Testis (tissue), 3 donors: ENCODE data around the gene CDK13. TPM values are rescaled to one million over a fixed set of nuclear protein-coding genes. Genes with fewer than 3 reads are reported as not detected.

ENCODE experiments used
- DNase-seq: peaks from one replicate; pipeline ENCODE4 v3.0.0-alpha.2; 2019
- H3K27ac ChIP-seq, 2 donors: fragments of 200-600 bp; sonication (generic); one replicate each; pipeline ENCODE4 v1.5.1; 2019
- H3K27me3 ChIP-seq: fragments of 200-600 bp; sonication (generic); one replicate; pipeline ENCODE4 v1.5.1; 2019
- H3K36me3 ChIP-seq: fragments of 200-600 bp; sonication (generic); one replicate; pipeline ENCODE4 v1.5.1; 2017; ENCODE audit warnings: low read depth; ENCODE audit errors: missing control alignments
- H3K4me1 ChIP-seq: fragments of 200-600 bp; sonication (generic); one replicate; pipeline ENCODE4 v1.5.1; 2019
- H3K4me3 ChIP-seq, 2 donors: fragments of 200-600 bp; sonication (generic); one replicate each; pipeline ENCODE4 v1.5.1; 2017 to 2019
- H3K9me3 ChIP-seq: fragments of 200-600 bp; sonication (generic); one replicate; pipeline ENCODE4 v1.5.1; 2017
- POLR2A ChIP-seq: fragments of 450-650 bp; IDR thresholded peaks from one replicate; pipeline ENCODE4 v1.6.1; 2017; ENCODE audit warnings: antibody characterized with exemption, mild to moderate bottlenecking, moderate library complexity
- WGBS, 2 donors: methylation state at CpG; one replicate each; pipeline ENCODE4 v1.1.5; 2018; 5-methylcytosine and 5-hydroxymethylcytosine counted together
- intact Hi-C: fragments of 100-400 bp; cut with DNase I; formaldehyde crosslinking; loops from one replicate; pipeline ENCODE4 v1.15.1; 2023; ENCODE audit warnings: low total_unique reads
- polyA plus RNA-seq: library from polyadenylated mRNA; stranded (reverse); fragments of 350-450 nt; fragmentation: Illumina TruSeq; extraction: RNeasy Lipid Tissue Mini Kit (QIAGEN cat#74804); gene quantifications from one replicate; pipeline ENCODE4 v1.2.3, GENCODE V29; 2014; ENCODE audit warnings: low read depth, low replicate concordance; ENCODE audit not compliant: insufficient read depth
- total RNA-seq, 2 donors: library from RNA; depleted of rRNA; stranded (reverse); fragments of >200 nt; gene quantifications; one replicate each; pipeline ENCODE4 v1.2.3, GENCODE V29; 2016
- TF ChIP-seq, protein P1 (sequence below), 3 experiments: fragments of 450-650 bp in 2 of 3; fragments of 200-600 bp in 1 of 3; sonication (generic) in 1 of 3; IDR thresholded peaks; one replicate each; pipeline ENCODE4 v1.5.1; 2016 to 2019; ENCODE audit warnings: antibody characterized with exemption in 3 of 3, mild to moderate bottlenecking in 2 of 3, moderate library complexity in 1 of 3

CDK13 gene
- total and polyA plus RNA-seq, 3 donors from 2014 or later = 55.1 to 140 (median 134) TPM

DNA sequence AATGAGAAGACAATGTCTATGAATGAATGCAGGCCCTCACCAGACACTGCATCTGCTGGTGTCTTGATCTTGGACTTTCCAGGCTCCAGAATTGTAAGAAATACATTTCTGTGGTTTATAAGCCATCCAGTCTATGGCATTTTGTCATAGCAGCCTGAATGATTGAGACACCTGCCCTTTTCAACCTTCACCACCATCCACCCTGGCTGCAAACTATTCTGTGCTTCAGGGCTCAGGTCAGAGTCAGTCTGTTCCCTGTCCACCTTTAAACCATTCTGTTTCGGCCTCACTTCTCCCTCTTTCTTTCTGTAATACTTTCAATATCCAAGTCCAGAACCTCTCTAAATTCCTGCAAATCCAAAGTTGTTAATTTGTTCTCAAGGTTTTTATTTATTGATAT is 15.9 kb upstream of the CDK13 start:
- Histone ChIP-seq H3K9me3 (no peaks in the 10 kb centered on the region), H3K4me3 (no peak overlapping the region), H3K27ac (no peak overlapping the region), H3K36me3 (no peaks in the 10 kb centered on the region), H3K27me3 (no peaks in the 10 kb centered on the region), H3K4me1 (no peaks in the 10 kb centered on the region)
- intact Hi-C loops = no loop called here
- no peak for TF ChIP-seq POLR2A
- TF ChIP-seq, protein P1, sequence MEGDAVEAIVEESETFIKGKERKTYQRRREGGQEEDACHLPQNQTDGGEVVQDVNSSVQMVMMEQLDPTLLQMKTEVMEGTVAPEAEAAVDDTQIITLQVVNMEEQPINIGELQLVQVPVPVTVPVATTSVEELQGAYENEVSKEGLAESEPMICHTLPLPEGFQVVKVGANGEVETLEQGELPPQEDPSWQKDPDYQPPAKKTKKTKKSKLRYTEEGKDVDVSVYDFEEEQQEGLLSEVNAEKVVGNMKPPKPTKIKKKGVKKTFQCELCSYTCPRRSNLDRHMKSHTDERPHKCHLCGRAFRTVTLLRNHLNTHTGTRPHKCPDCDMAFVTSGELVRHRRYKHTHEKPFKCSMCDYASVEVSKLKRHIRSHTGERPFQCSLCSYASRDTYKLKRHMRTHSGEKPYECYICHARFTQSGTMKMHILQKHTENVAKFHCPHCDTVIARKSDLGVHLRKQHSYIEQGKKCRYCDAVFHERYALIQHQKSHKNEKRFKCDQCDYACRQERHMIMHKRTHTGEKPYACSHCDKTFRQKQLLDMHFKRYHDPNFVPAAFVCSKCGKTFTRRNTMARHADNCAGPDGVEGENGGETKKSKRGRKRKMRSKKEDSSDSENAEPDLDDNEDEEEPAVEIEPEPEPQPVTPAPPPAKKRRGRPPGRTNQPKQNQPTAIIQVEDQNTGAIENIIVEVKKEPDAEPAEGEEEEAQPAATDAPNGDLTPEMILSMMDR (IDR thresholded peaks at IDR 0.05) = no peak
- WGBS, 2 donors = 92 to 95% methylated on average over 1 of the region's 1 CpG
- no peak for DNase-seq

GRCh38 chr7:39936761-39937160 is 13.3 kb upstream of the CDK13 start:
- no peaks in the 10 kb centered on the region for H3K4me1 ChIP-seq
- TF ChIP-seq, protein P1 (IDR thresholded peaks at IDR 0.05) = no peak
- no peak for TF ChIP-seq POLR2A
- DNase-seq = no peak
- no peaks in the 10 kb centered on the region for H3K36me3 ChIP-seq
- intact Hi-C loops = no loop called here
- no peaks in the 10 kb centered on the region for H3K27me3 ChIP-seq
- no peak overlapping the region for H3K27ac ChIP-seq
- no peak overlapping the region for H3K4me3 ChIP-seq
- no peaks in the 10 kb centered on the region for H3K9me3 ChIP-seq
- WGBS, 2 donors = 83 to 93% methylated on average over 3 of the region's 3 CpGs

GRCh38 chr7:39937366-39938153 is 12.5 kb upstream of the CDK13 start:
- no peak for DNase-seq
- no peaks in the 10 kb centered on the region for H3K4me1 ChIP-seq
- H3K9me3 ChIP-seq = no peaks in the 10 kb centered on the region
- WGBS, 2 donors = 87 to 98% methylated on average over 2 of the region's 2 CpGs
- no peaks in the 10 kb centered on the region for H3K36me3 ChIP-seq
- H3K27ac ChIP-seq = no peak overlapping the region
- H3K4me3 ChIP-seq = no peak overlapping the region
- TF ChIP-seq, protein P1 (IDR thresholded peaks at IDR 0.05) = no peak
- TF ChIP-seq POLR2A = no peak
- H3K27me3 ChIP-seq = no peaks in the 10 kb centered on the region
- intact Hi-C loops = no loop called here

- WGBS, 2 donors = 95 to 96% methylated on average over 2 of the region's 2 CpGs
- Histone ChIP-seq H3K9me3 (no peaks in the 10 kb centered on the region), H3K27me3 (no peaks in the 10 kb centered on the region), H3K4me3 (no peak overlapping the region), H3K27ac (no peak overlapping the region), H3K36me3 (no peaks in the 10 kb centered on the region), H3K4me1 (no peaks in the 10 kb centered on the region)
- no peak for DNase-seq
- intact Hi-C loops = no loop called here
- TF ChIP-seq POLR2A = no peak
- TF ChIP-seq, protein P1 (IDR thresholded peaks at IDR 0.05) = no peak
These were observed 7.2 kb upstream of the CDK13 start for GRCh38 chr7:39942883-39943282.

- no peaks in the 10 kb centered on the region for H3K27me3 ChIP-seq
- H3K4me1 ChIP-seq = no peaks in the 10 kb centered on the region
- TF ChIP-seq, protein P1 (IDR thresholded peaks at IDR 0.05) = no peak
- no peak for TF ChIP-seq POLR2A
- H3K36me3 ChIP-seq = no peaks in the 10 kb centered on the region
- H3K4me3 ChIP-seq = peak overlapping the region in 1 of 2 donors; percentile 17
- no peaks in the 10 kb centered on the region for H3K9me3 ChIP-seq
- intact Hi-C loops = no loop called here
- no peak overlapping the region for H3K27ac ChIP-seq
- WGBS, 2 donors = 50 to 73% methylated on average over 9 of the region's 9 CpGs
- DNase-seq = no peak
These were observed 3.4 kb upstream of the CDK13 start for GRCh38 chr7:39946693-39947092.
